GM19351 (cell line): ENCODE data around the gene ARCN1.

Experiments
- ATAC-seq: cut with Tn5 transposase; IDR thresholded peaks from one replicate; pipeline ENCODE4 v1.9.1; 2021; ENCODE audit warnings: mild to moderate bottlenecking, moderate library complexity; ENCODE audit not compliant: unreplicated experiment

ARCN1 gene

GRCh38 chr11:118572061-118572980 is at the start of gene ARCN1:
TSS of gene ARCN1 (plus strand) at chr11:118572409. CDS start at chr11:118572548, 139 bp downstream.
- ATAC-seq, result peak; percentile 66

GRCh38 chr11:118522571-118523072 is 49.6 kb upstream of the ARCN1 start:
- no peak for ATAC-seq

- no peak for ATAC-seq
Observed at GRCh38 chr11:118524356-118524755, 47.9 kb upstream of the ARCN1 start.

GRCh38 chr11:118524757-118525470 is 47.3 kb upstream of the ARCN1 start:
- no peak for ATAC-seq

- no peak for ATAC-seq
Observed at GRCh38 chr11:118526688-118527087, 45.5 kb upstream of the ARCN1 start.

GRCh38 chr11:118527109-118527508 is 45.1 kb upstream of the ARCN1 start, which contains the start of gene TTC36:
TSS of gene TTC36 (plus strand) at chr11:118527474. CDS start at chr11:118527495, 21 bp downstream.
- no peak for ATAC-seq

GRCh38 chr11:118528511-118528910 is 43.7 kb upstream of the ARCN1 start:
- ATAC-seq, result no peak

- no peak for ATAC-seq
Observed at GRCh38 chr11:118529584-118530175, 42.5 kb upstream of the ARCN1 start.

GRCh38 chr11:118530180-118530682 is 42.0 kb upstream of the ARCN1 start:
- ATAC-seq, result peak; percentile 13

GRCh38 chr11:118530683-118531596 is 41.3 kb upstream of the ARCN1 start, which contains the start of gene TMEM25:
TSS of gene TMEM25 (plus strand) at chr11:118531192. CDS start at chr11:118531802, 610 bp downstream.
- ATAC-seq, result peak; percentile 80

GRCh38 chr11:118531597-118532084 is 40.6 kb upstream of the ARCN1 start:
- no peak for ATAC-seq

- no peak for ATAC-seq
Observed at GRCh38 chr11:118532091-118532490, 40.1 kb upstream of the ARCN1 start.

- no peak for ATAC-seq
Observed at GRCh38 chr11:118532852-118533768, 39.1 kb upstream of the ARCN1 start.

GRCh38 chr11:118533769-118534729 is 38.2 kb upstream of the ARCN1 start:
- no peak for ATAC-seq

GRCh38 chr11:118535261-118535660 is 36.9 kb upstream of the ARCN1 start:
- no peak for ATAC-seq

- ATAC-seq, result no peak
Observed at GRCh38 chr11:118536726-118537125, 35.5 kb upstream of the ARCN1 start.

- no peak for ATAC-seq
Observed at GRCh38 chr11:118537409-118537980, 34.7 kb upstream of the ARCN1 start.
